Breast epithelium (tissue), 3 donors: Measurements from ENCODE around the gene AGTR1.

Source experiments
- POLR2A ChIP-seq: fragments of 450-650 bp; IDR thresholded peaks from one replicate; pipeline ENCODE4 v1.6.1; 2016; ENCODE audit warnings: antibody characterized with exemption, mild to moderate bottlenecking, moderate library complexity
- POLR2AphosphoS5 ChIP-seq, 3 donors: sonication (generic); formaldehyde crosslinking; IDR thresholded peaks; one replicate each; pipeline ENCODE4 v1.6.1; 2017; ENCODE audit warnings: antibody characterized with exemption in 3 of 3
- TF ChIP-seq, protein P1 (sequence below), 3 donors: fragments of 450-650 bp; IDR thresholded peaks; one replicate each; pipeline ENCODE4 v1.5.1; 2016 to 2017; ENCODE audit warnings: antibody characterized with exemption in 3 of 3, mild to moderate bottlenecking in 3 of 3, moderate library complexity in 3 of 3

DNA sequence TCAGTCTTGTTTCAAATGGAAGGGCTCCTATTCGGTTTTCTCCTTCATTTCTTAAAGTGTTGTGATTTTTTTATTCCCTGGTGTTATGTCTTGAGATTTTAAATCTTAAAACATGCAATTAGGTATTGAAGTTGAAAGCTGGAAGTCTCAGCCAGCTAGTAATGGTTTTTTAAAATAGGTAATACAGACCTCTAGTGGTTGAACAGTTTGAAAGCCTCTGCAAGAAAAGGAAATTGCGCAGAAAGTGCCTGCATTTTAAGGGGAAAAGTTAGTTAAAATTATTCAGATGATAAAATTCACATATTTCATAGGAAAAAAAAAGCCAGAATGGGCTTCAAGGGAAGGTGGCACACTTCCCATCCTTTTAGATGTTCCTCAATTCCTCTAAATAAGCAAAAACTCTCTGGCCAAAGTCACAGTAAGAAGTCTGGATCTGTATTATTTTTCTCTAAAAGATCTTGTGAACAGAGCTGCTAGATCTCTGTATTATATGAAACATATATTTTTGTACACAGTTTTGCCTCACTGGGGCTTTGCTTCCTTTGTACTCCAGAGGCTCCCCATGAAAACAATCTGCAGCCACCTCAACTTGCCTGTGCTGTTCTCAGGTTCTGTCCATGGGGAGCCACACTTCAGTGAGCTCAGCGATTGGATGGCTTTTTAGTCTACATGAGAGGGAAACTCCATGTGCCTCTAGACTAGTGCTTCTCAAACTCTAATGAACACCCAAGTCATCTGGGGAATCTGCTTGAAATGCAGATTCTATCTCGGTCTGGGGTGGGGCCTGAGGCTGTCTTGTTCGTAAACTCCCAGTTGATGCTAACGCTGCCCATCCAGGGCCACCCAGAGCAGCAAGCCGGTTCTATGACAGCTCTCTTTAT, 21.5 kb downstream of the AGTR1 start:
- TF ChIP-seq, protein P1, sequence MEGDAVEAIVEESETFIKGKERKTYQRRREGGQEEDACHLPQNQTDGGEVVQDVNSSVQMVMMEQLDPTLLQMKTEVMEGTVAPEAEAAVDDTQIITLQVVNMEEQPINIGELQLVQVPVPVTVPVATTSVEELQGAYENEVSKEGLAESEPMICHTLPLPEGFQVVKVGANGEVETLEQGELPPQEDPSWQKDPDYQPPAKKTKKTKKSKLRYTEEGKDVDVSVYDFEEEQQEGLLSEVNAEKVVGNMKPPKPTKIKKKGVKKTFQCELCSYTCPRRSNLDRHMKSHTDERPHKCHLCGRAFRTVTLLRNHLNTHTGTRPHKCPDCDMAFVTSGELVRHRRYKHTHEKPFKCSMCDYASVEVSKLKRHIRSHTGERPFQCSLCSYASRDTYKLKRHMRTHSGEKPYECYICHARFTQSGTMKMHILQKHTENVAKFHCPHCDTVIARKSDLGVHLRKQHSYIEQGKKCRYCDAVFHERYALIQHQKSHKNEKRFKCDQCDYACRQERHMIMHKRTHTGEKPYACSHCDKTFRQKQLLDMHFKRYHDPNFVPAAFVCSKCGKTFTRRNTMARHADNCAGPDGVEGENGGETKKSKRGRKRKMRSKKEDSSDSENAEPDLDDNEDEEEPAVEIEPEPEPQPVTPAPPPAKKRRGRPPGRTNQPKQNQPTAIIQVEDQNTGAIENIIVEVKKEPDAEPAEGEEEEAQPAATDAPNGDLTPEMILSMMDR (IDR thresholded peaks at IDR 0.05): peak in 2 of 3 donors; percentile 20 to 25
- no peak for TF ChIP-seq POLR2AphosphoS5 (IDR thresholded peaks at IDR 0.05)
- no peak for TF ChIP-seq POLR2A
